ENCODE measurements around the gene TBL1X.
"Not testable (repeated sequence)": the region's sequence is repeated elsewhere in the genome, so short reads cannot be mapped to it uniquely, and the experiment has no call there.

The TBL1X gene

DNA sequence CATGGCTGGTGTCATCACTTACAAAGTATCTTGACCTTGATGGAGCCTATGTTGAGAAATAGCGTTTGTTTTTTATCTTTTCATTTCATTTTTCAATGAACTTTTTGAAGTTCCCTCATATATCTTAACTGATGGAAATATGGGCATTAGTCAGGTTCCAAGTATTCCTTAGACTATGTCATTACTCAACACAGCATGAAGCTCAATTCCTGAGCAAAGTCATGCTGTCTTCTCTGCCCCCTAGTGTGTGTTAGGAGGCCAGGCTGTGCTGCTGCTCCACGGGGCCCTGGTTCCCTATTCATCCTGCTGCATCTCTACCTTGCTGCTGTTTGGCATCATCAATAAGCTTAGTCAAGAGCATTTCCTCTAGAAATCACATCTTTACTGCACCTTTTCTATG is 259.9 kb downstream of the TBL1X start:
- DNase-seq = no peak

DNA sequence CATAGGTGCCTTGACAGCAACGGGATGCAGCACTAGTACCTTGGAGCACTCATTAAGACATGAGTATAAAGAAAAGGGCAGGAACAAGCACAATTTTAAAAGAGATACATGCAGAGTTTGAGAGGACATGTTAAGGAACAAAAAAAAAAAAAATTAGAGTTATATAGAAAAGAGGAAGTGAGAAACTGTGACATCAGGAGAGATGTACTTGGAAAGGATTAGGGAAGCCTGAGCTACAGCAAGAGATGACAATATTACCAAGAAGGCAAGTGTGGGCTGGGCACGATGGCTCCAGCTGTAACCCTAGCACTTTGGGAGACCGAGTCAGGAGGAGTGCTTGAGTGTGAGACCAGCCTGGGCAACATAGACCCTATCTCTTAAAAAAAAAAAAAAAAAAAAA is 263.4 kb downstream of the TBL1X start:
- no peak for DNase-seq

DNA sequence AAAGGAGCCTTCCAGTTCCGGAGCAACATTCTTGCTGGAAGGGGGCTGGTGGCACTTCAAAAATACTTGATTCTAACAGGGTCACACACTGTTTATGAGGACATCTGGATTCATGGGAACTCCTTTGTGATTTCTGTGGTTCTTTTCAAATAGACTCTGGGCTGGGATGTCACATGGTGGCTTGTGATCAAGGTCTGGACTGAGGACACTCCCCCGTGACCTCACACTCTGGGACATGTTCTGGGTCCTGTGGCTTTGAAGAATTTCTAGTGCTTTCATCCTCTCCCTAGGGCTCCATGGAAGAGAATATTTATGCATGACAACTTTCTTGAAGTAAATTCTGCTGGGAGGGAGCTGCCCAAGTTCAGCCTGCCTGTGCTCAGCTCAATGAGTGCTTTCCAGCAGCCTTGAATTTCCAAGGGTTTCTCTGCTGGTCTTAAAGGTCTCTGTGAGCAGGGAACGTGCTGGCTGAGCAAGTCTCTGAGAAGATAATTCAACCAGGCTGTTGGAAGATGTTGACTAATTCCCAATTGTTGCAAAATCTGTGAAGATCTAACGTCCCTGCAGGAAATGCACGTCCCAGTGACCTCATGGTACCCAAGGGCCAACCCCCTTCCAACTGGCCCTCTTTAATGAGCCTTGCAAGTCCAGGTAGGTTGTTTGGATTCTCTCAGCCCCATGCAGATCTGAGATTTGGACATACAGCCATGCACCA is 264.5 kb downstream of the TBL1X start:
- DNase-seq = no peak

DNA sequence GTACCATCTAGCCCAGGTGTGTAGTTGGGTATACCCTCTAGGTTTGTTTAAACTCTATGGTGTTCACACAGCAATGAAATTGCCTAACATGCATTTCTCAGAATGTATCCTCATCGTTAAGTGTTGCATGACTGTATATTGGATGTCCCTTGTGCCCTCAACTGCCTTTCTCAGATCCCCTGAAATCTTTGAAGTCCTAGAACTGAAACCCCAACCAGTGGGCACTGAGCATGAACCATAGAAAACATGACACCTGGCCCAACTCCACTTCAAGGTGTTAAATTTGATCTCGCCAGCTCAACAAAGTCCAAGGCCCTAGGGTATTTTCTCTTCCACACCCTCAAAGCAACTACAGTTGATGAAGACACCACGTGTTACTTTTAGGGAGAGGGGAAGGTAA is 265.2 kb downstream of the TBL1X start:
- DNase-seq = no peak

DNA sequence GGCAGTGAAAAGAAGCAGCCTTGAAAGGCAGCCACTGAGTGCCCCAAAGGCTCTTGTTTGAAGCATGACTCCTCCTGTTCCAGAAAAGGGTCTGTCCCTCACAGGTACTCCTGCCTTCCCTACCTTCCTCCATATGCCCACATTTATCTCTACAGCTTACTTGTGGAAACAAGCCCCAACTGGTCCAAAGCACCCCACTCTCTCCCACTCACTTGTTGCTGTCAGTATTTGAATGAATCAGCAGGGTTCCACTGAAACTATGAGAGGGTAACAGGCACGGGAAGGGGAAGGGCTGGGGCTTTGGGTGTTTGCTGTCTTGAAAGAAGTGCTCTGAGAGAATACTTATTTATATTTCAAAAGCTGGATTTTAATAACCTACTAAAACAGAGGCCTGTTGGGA is 265.9 kb downstream of the TBL1X start:
- no peak for DNase-seq

DNA sequence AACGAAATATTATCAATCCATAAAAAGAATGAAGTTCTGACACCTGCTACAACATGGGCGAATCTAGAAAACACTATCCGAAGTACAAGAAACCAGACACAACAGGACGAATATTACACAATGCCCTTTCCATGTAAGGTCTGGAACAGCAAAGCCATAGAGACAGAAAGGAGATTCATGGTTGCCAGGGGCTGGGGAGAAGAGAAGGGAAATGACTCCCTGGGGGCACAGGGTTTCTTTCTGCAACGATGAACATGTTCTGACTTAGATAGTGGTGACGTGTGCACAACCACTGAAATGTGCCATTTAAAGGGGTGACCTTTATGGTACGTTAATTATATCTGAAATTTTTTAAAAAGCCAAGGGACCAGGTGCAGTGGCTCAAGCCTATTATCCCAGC is 272.5 kb downstream of the TBL1X start:
- no peak for DNase-seq

DNA sequence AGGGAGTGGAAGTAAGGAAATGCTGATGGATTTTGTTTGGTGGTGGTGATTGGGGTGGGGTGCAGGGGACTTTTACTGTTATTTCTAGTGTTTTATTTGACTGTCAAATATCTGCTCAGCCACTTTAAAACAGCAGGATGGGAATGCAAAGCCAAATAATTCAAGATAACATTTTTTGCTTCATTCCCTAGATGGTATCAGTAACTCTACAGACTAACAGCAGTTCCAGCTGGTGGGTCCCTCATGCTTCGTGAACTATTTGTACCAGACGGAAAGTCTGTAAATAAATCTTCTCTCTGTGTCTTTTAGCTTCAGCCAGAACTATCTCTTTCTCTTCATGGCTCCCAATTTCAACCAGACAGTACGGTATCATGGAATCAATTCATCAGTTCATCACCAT is 273.3 kb downstream of the TBL1X start:
- no peak for DNase-seq

DNA sequence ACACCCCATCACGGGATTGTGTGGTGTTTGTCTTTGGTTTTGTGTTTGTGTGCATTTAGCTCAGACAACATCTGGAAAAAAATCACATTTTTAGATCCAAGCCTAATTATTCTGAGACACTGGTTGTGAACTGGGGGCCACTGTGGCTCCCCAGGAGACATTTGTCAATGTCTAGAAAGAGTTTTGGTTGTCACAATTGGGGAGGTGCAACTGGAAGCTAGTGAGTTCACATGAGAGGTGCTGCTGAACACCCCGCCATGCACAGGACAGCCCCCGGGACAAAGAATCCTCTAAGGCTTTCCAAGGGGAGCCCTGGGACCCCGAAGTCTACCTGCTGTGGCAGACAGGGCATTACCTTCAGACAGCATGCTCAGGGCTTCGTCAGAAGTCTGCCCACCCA is 274.3 kb downstream of the TBL1X start:
- DNase-seq = no peak

DNA sequence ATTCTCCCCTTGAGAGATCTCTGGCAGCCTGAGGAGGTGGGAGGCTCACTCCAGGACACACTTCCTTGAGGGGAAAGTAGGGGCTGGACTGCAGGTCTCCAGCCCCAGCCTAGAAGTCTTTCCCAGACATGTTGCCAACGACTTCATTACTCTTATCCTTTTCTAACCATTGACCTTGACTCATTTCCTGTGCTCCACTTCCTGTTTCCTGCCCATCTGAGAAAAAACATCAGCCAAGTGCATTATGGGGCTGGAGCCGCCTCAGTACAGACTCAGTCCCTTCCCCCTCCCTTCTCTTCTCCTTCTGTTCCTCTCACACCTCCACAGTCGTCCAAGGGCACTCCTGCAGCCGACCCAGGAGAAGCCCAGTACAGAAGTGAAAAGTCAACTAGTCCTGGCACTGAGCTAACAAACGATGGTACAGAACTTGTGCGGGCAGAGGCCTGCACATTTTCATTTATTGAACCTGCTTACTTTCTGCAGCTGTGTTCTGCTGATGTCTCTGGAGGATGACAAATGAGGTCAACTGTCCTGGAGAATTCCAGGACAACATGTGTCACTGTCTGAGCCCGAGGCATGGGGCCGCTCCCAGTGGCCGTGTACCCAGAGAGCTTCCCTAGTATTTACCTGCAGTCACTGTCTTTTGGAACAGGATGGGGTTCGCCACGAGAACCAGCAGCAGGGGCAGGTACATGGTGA is 280.7 kb downstream of the TBL1X start:
- no peak for DNase-seq

DNA sequence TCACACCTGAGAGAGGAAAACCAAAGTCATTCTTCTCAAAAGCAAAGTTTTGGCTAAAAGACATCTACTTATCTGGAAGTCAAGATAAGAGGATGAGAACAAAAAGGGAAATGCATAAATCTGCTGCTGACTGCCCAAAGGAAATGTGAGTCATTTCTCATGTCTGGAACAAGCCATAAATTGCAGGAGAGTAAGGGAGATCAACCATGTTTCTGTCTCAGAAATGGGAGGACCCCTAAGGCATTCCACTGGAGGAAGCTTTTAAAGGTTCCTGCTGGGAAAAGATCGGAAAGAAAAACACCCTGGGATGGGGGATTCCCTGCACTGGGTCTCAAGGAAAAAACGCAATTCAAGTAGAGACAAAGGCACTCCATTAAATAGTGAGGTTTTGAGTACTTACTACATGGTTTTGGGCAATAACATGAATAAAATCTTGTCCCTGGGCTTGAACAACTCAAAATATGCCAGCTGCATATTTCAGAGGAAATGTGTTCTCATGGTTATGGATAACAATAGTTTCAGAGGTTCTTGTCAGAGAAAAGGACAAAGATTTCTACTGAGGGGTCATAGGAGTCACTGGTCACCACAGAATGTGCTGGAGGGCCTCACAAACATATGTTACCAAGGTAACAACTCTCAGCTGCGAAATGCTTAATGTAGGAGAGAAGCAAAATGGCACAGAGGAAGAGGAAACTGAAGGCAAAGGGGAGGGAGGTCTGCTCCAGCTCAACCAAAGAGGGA is 281.5 kb downstream of the TBL1X start:
- DNase-seq = no peak

DNA sequence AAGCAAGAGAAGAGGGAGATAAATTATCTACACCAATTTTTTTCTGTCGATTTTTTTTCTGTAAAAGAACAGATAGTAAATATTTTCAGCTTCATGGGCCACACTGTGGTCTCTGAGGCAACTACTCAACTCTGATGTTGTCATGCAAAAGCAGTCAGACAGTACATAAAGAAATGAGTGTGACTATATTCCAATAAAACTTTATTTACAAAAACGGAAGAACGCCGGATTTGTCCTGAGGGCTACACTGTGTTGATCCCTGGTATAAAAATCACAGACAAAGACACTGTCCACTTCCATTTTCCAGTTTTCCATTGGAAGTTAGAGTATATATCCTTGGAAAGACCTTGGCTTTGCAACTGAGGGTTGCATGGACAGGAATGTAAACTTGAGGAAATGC is 282.8 kb downstream of the TBL1X start:
- DNase-seq = no peak

DNA sequence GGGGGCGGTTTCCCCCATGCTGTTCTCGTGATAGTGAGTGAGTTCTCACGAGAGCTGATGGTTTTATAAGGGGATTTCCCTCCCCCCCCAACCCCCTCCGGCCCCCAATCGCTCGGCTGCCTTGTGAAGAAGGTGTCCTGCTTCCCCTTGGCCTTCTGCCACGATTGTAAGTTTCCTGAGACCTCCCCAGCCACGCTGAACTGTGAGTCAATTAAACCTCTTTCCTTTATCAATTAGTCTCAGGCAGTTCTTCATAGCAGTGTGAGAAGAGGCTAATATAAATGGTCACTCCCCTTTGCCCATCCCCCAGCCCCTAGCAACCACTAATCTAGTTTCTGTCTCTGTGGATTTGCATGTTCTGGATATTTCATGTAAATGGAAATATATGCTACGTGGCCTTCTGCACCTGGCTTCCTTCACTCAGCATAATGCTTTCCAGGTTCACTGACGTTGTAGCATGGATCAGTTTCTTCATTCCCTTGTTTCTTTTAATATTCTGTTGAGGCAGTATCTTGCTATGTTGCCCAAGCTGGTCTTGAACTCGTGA is 284.4 kb downstream of the TBL1X start:
- DNase-seq = no peak

DNA sequence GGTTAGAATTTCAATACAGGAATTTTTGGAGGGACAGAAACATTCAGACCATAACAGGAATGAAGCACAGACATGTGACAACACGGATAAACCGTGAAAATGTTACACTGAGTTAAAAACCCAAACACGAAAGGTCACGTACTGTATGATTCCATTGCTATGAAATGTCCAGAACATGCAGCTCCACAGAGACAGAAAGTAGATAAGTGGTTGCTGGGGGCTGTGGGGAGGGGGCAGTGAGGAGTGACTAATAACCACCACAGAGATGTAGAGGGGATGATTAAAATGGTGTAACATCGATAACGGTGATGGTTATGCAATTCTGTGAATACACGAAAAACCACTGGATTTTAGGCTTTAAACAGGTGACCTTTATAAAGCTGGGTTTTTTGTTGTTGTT is 292.5 kb downstream of the TBL1X start:
- DNase-seq = no peak

DNA sequence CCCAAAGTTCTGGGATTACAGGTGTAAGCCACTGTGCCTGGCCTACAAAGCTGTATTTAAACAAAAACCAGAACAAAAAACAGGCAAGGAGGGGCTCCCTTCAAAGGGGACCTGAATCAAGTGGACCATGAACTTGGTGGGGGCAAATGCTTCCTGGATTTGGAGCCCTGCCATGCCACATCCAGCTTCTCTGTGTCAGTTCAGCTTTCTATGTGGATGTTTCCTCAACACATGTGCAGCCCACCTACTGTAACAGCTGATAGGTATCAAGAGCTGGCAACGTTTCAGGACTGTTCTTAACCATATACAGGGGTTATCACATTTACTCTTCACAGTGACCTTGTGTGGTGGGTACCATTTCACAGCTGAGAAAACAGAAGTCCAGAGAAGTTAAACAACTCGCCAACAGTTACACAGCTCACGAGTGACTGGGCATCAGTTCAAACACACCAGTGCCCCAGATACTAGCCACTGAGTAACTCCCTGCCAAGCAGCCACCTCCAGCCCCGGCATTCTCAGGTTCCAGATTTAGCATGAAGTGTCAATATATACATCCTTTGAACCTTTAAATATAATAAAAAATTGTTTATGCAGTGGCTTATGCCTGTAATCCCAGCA is 293.3 kb downstream of the TBL1X start:
- DNase-seq = no peak

DNA sequence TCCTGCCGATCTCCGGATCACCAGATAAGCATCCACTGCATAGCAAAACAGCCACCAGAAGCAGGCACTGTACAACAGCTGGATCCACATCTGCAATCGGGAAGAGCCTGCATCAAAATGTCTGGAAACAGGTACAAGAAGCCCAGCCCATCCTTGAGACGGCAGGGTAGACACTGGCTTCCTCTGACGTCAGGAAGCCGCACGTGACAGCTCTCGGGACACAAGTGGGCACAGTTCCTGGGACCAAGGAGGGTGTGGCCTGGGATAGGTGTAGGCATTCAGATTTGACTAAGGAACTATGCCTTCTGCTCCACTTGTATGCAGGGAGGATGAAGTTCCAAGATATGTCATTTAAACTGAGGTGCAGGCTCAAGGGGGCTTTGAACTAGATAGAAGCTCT is 294.5 kb downstream of the TBL1X start:
- no peak for DNase-seq

DNA sequence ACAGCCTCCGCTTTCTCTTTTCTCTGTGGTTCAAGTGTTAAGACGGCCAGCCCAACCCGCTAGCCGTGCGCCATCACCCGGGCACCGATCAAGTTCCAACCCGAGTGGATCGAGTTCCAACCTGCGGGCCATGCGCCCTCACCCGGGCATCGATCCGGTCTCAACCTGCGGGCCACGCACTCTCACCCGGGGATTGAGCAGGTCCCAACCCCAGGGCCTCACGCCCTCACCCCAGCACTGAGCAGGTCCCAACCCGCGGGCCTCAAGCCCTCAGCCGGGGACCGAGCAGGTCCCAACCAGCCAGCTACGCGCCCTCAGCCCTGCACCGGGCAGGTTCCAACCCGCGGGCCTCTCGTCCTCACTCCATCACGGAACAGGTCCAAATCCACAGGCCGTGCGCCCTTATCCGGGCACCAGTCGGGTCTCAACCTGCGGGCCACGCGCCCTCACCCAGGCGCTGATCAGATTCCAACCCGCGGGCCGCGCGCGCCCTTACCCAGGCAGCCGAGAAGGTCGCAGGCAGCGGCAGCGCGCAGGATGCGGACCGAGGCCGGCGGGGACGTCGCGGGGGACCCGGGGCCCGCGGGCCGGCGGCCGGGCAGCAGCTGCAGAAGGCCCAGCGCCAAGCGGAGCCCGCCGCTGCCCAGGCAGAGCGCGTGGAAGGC is 300.3 kb downstream of the TBL1X start:
- no peak for DNase-seq

DNA sequence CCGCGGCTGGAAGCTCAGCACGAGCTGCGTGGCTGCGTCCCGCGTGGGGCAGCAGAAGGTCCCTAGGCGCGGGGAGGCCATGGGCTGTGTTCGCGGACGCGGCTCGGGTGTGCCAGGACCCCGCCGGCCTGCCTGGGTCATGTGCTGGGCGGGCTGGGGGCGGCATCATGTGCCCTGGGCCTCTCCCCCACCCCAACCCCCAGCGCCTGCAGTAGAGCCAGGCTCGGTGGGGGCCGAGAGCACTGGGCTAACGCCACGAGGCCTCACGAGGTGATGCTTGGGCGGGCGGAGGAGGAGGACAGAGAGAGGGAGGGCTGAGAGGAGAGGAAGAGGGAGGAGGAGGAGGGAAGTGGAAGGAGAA is 300.9 kb downstream of the TBL1X start, which contains the start of gene GPR143:
TSS of gene GPR143 (minus strand) at position 111 of the 361 bp plus-strand sequence. CDS start at position 81, 30 bp downstream.
- DNase-seq = no peak

DNA sequence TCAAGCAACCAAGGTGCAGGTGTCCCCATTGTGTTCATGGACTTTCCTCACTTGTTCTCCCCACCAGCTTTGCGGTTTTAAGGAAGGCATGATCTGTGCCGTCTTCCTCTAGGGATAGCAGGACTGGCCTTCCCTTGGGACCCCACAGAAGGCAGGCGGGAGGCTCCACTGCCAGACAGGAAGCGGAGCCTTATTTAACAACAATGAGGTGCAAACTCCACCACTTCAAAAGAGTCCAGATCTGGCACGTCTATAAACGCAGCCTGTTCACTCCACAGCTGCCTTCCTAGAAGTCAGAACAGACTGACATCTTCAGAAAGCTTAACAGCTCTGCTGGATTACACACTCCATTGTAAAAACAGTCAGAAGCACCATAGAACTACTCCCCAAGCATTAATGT is 302.5 kb downstream of the TBL1X start:
- DNase-seq = no peak

DNA sequence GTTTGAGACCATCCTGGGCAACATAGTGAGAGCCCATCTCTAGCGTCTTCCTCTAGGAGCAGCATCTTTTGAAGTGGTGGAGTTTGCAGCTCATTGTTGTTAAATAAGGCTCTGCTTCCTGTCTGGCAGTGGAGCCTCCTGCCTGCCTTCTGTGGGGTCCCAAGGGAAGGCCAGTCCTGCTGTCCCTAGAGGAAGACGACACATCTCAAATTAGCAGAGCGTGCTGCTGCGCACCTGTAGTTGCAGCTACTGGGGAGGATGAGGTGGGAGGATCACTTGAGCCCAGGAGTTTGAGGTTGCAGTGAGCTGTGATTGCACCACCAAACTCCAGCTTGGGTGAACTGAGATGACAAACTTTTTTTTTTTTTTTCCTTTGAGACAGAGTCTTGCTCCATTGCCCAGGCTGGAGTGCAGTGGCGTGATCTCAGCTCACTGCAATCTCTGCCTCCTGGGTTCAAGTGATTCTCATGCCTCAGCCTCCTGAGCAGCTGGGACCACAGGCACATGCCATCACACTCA is 303.5 kb downstream of the TBL1X start:
- not testable (repeated sequence) for DNase-seq

DNA sequence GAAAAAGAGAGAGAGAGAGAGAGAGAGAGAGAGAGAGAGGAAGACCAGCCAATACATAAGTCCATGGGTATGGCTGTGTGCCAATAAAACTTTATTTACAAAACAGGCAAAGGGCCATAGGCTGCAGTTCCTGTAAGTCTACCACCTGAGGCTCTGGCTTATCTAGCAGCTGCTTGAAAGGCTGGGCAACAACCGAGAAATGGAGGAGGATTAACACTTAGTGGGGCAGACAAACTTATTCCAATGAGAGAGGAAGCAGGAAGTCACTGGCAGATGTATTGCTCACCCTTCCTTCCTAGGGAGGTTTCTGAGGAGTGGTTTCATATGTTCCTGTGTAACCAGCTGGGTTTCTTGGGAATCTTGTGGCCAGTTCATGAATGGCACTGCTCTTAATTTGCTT is 305.5 kb downstream of the TBL1X start:
- DNase-seq = no peak

DNA sequence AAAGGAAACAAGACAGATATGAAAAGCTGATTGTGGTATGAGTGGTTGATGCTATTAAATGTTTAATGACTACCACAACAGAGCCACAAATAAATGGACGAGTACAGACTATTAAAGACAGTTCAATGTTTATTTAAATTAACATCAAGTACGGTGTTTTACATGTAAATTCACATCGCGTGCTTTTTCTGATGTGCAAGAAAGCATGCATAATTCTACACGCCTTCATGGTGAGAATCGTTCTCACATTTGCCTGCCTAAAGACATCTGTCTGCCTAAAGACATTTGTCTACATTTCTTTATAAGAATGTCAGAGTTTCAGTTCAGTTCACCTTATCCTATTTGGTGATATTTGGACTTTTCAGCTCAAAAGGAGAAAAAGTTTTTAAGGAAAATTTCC is 308.1 kb downstream of the TBL1X start:
- DNase-seq = no peak

DNA sequence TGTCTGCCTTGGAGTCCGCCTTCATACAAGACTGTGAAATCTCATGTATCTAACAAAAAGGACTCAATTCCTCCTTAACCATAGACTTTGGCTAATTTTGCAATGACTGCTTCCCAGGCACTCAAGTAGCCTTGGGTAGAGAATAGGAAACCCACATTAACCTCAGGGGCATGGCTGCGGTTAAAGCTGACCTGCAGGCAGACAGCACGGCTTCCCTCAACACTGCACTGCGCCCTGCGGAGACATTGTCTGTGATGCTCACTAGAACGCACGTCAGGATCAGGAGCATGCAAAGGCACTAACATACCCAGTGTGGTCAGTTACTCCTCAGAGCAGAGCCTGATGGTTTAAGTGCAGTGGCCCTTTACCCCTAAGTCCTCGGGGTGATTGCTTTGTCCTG is 311.1 kb downstream of the TBL1X start:
- no peak for DNase-seq

DNA sequence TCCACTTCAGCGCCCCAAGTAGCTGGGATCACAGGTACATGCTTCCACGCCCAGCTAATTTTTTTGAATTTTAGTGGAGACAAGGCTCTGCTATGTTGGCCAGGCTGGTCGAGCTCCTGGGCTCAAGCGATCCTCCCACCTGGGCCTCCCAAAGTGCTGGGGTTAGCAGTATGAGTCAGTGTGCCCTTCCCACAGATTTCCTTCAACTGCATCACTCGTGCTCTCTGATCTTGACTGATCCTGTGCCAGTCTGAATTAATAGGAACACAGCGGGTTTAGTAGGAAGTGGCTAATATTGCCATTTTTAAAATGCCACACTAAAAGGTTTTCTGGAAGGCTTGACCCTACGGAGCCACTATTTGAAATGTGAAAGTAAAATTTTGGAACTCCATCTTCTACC is 317.1 kb downstream of the TBL1X start:
- DNase-seq = no peak

All from CD4-positive, alpha-beta T cell treated with Interleukin-4 for 1 hour (primary cell).